Measurements from ENCODE around the gene SREK1.

SREK1 gene

DNA sequence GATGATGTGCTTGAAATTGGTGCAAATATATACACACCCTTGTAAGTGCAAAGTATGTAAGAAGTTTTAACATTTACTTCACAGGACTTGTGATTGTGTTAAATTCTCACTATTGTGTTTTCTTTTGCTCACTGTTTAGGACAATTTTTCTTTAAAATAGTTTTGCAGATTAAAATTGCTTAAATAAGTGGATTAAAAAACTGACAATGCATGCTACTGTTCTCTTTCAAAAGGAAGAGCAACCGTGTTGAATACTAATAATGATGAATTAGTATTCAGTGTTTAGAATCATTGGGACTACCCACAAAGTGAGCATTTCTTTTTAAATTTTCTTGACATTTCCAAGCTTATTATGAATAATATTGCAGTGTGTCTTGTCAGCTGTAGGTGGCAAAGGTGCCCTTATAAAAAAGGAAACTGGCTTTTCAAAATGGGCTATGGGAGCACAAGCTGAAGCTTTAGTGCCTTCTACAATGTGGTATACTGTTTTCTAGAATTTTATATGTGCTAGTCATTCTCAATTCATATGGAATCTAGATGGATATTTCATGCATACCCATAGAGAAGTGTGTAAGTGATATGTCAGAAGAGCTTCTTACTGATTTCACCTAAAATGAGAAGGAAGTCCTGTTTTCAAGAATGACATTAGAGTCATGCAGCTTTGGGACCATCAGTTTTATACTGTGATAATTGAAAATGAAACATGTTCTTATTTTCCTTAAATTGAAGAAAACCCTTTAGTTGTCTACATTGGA lies 35.4 kb downstream of the SREK1 start:
- no peak overlapping the region for H3K4me2 ChIP-seq (ENCODE audit: low read length)
- no peaks in the 10 kb centered on the region for H3K27me3 ChIP-seq (ENCODE audit: control insufficient read depth, insufficient read depth, low read length)
- H3K9me3 ChIP-seq (ENCODE audit: control insufficient read depth, low read length): no peaks in the 10 kb centered on the region
- H3K36me3 ChIP-seq (ENCODE audit: control insufficient read depth, insufficient read depth, low read length): no peaks in the 10 kb centered on the region
- peaks cover 3% of the 10 kb centered on the region for H3K79me2 ChIP-seq
- H3K9ac ChIP-seq: no peak overlapping the region
- H3K4me1 ChIP-seq: no peaks in the 10 kb centered on the region
- no peak overlapping the region for H3K4me3 ChIP-seq (ENCODE audit: low read depth, low read length)
- H3K27ac ChIP-seq: no peak overlapping the region
- TF ChIP-seq, protein P1, sequence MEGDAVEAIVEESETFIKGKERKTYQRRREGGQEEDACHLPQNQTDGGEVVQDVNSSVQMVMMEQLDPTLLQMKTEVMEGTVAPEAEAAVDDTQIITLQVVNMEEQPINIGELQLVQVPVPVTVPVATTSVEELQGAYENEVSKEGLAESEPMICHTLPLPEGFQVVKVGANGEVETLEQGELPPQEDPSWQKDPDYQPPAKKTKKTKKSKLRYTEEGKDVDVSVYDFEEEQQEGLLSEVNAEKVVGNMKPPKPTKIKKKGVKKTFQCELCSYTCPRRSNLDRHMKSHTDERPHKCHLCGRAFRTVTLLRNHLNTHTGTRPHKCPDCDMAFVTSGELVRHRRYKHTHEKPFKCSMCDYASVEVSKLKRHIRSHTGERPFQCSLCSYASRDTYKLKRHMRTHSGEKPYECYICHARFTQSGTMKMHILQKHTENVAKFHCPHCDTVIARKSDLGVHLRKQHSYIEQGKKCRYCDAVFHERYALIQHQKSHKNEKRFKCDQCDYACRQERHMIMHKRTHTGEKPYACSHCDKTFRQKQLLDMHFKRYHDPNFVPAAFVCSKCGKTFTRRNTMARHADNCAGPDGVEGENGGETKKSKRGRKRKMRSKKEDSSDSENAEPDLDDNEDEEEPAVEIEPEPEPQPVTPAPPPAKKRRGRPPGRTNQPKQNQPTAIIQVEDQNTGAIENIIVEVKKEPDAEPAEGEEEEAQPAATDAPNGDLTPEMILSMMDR (IDR thresholded peaks at IDR 0.05): no peak
- H2AFZ ChIP-seq: no peak overlapping the region

GRCh38 chr5:66180282-66181155 lies 36.4 kb downstream of the SREK1 start:
- Histone ChIP-seq H3K36me3 (ENCODE audit: control insufficient read depth, insufficient read depth, low read length) (no peaks in the 10 kb centered on the region), H3K9ac (no peak overlapping the region), H2AFZ (no peak overlapping the region), H3K79me2 (peaks cover 3% of the 10 kb centered on the region), H3K4me3 (ENCODE audit: low read depth, low read length) (no peak overlapping the region), H3K27me3 (ENCODE audit: control insufficient read depth, insufficient read depth, low read length) (no peaks in the 10 kb centered on the region), H3K4me1 (no peaks in the 10 kb centered on the region), H3K27ac (no peak overlapping the region), H3K9me3 (ENCODE audit: control insufficient read depth, low read length) (no peaks in the 10 kb centered on the region), H3K4me2 (ENCODE audit: low read length) (no peak overlapping the region)
- TF ChIP-seq, protein P1 (IDR thresholded peaks at IDR 0.05): no peak

- H3K4me2 ChIP-seq (ENCODE audit: low read length): no peak overlapping the region
- H3K27me3 ChIP-seq (ENCODE audit: control insufficient read depth, insufficient read depth, low read length): no peaks in the 10 kb centered on the region
- no peaks in the 10 kb centered on the region for H3K36me3 ChIP-seq (ENCODE audit: control insufficient read depth, insufficient read depth, low read length)
- no peaks in the 10 kb centered on the region for H3K9me3 ChIP-seq (ENCODE audit: control insufficient read depth, low read length)
- H3K4me3 ChIP-seq (ENCODE audit: low read depth, low read length): no peak overlapping the region
- H3K4me1 ChIP-seq: no peaks in the 10 kb centered on the region
- no peaks in the 10 kb centered on the region for H3K79me2 ChIP-seq
- TF ChIP-seq, protein P1 (IDR thresholded peaks at IDR 0.05): no peak
- no peak overlapping the region for H3K27ac ChIP-seq
- H3K9ac ChIP-seq: no peak overlapping the region
- no peak overlapping the region for H2AFZ ChIP-seq
Measured at GRCh38 chr5:66186108-66186507, 42.0 kb downstream of the SREK1 start.

- no peak overlapping the region for H3K4me3 ChIP-seq (ENCODE audit: low read depth, low read length)
- H2AFZ ChIP-seq: no peak overlapping the region
- H3K27ac ChIP-seq: no peak overlapping the region
- no peaks in the 10 kb centered on the region for H3K4me1 ChIP-seq
- H3K36me3 ChIP-seq (ENCODE audit: control insufficient read depth, insufficient read depth, low read length): no peaks in the 10 kb centered on the region
- H3K9me3 ChIP-seq (ENCODE audit: control insufficient read depth, low read length): no peaks in the 10 kb centered on the region
- H3K9ac ChIP-seq: no peak overlapping the region
- no peak overlapping the region for H3K4me2 ChIP-seq (ENCODE audit: low read length)
- TF ChIP-seq, protein P1 (IDR thresholded peaks at IDR 0.05): no peak
- no peaks in the 10 kb centered on the region for H3K79me2 ChIP-seq
- H3K27me3 ChIP-seq (ENCODE audit: control insufficient read depth, insufficient read depth, low read length): no peaks in the 10 kb centered on the region
Measured at GRCh38 chr5:66193419-66193818, 49.3 kb downstream of the SREK1 start.

Measured in parathyroid adenoma (tissue), 2 donors.